Heart left ventricle (tissue), 16 donors: ENCODE results near the gene TMEM165. TPM values are rescaled to one million over a fixed set of nuclear protein-coding genes. Genes with fewer than 3 reads are reported as not detected.

Experiments used
- ATAC-seq, 4 donors: fragments of 200-7000 bp; cut with Tn5 transposase; one replicate each; pipeline ENCODE4 v1.9.1; 2020 to 2022; ENCODE audit warnings: moderate library complexity in 4 of 4, mild to moderate bottlenecking in 3 of 4, moderate number of reproducible peaks in 1 of 4
- DNase-seq, 5 donors: peaks; one replicate each; pipeline ENCODE4 v3.0.0-alpha.2; 2020
- H3K27ac ChIP-seq, 12 donors: fragments of 200-600 bp; sonication (generic) in 4 of 12; one replicate each; pipeline versions ENCODE4 v1.5.0 to v1.8.0; 2016 to 2022; ENCODE audit warnings: mild to moderate bottlenecking in 2 of 12
- H3K27me3 ChIP-seq, 9 donors: fragments of 200-600 bp; sonication (generic) in 2 of 9; one replicate each; pipeline versions ENCODE4 v1.5.1 to v1.8.0; 2016 to 2022; ENCODE audit warnings: mild to moderate bottlenecking in 3 of 9
- H3K36me3 ChIP-seq, 9 donors: fragments of 200-600 bp; sonication (generic) in 2 of 9; one replicate each; pipeline versions ENCODE4 v1.5.0 to v1.8.0; 2018 to 2022; ENCODE audit warnings: mild to moderate bottlenecking in 2 of 9
- H3K4me1 ChIP-seq, 12 donors: fragments of 200-600 bp; sonication (generic) in 4 of 12; one replicate each; pipeline versions ENCODE4 v1.5.0 to v1.8.0; 2016 to 2022; ENCODE audit warnings: mild to moderate bottlenecking in 3 of 12
- H3K4me3 ChIP-seq, 12 donors: fragments of 200-600 bp; sonication (generic) in 4 of 12; one replicate each; pipeline versions ENCODE4 v1.5.0 to v1.8.0; 2017 to 2022; ENCODE audit warnings: mild to moderate bottlenecking in 9 of 12, moderate library complexity in 4 of 12
- H3K9me3 ChIP-seq, 12 donors: fragments of 200-600 bp; sonication (generic) in 4 of 12; one replicate each; pipeline versions ENCODE4 v1.5.0 to v1.8.0; 2016 to 2022; ENCODE audit warnings: mild to moderate bottlenecking in 1 of 12
- POLR2A ChIP-seq, 2 donors: fragments of 450-650 bp; IDR thresholded peaks; one replicate each; pipeline ENCODE4 v1.6.1; 2017; ENCODE audit warnings: antibody characterized with exemption in 2 of 2, mild to moderate bottlenecking in 2 of 2, moderate library complexity in 2 of 2
- WGBS, 4 donors: extraction: QIAGEN DNeasy Blood & Tissue Kit in 2 of 4; methylation state at CpG; one replicate each; pipeline versions ENCODE4 v1.1.5 to v1.1.7; 2013 to 2018; 5-methylcytosine and 5-hydroxymethylcytosine counted together
- intact Hi-C, 10 donors: fragments of 100-400 bp; cut with DNase I; formaldehyde crosslinking; loops; one replicate each; pipeline versions ENCODE4 v1.11.1 to v1.14.2; 2022
- polyA plus RNA-seq, 2 donors: library from polyadenylated mRNA; stranded (reverse); fragments of 200-250 nt; gene quantifications; one replicate each; pipeline ENCODE4 v1.2.3, GENCODE V29; 2013
- total RNA-seq, 9 donors: library from RNA; depleted of rRNA in 2 of 9; stranded (reverse); fragments of >200 nt in 2 of 9; fragmentation: NEBNext Ultra II Directional in 3 of 9; extraction: Animal tissue kit (Norgen Biotek cat#: 25700) in 3 of 9; gene quantifications; one replicate each; pipeline versions ENCODE4 v1.1.0 to v1.2.4, GENCODE V29; 2016 to 2023
- TF ChIP-seq, protein P1 (sequence below), 12 donors: fragments of 200-600 bp; sonication (generic) in 4 of 12; IDR thresholded peaks; one replicate each; pipeline versions ENCODE4 v1.5.0 to v1.8.0; 2018 to 2022; ENCODE audit warnings: antibody characterized with exemption in 12 of 12, mild to moderate bottlenecking in 5 of 12
- donor health status: ischemic (EF 13 %, LVEDD 7.1; RV severe dilation, severe dysfunction).
- donor health status: healthy with polysubstance abuse.
- donor health status: DM: no; HTN: yes; CAD: no.
- donor health status: DM: no; HTN: no; CAD: no.
- donor health status: ischemic (EF 25% LVEDD 6.9; RV normal size, moderate dysfunction).
- donor health status: ischemic (EF 25% LVEDD 5.7; RV mildly dilated, moderate dysfunction).
- donor health status: healthy.
- donor health status: DM: yes; HTN: yes; CAD: no.
- donor health status: ischemic (EF 35%, LVEDD 5.7; RV mildly dilated, moderate dysfunction).
- donor health status: nonischemic (EF 11% LVEDD 7.7; RV severe dilation, severe dysfunction).
- donor health status: DM: yes; HTN: yes; CAD: no.
- donor health status: PGD.
- donor health status: ischemic (EF 29% LVEDD 5.4; RV normal size, mild dysfunction).
- donor health status: nonischemic (EF 23%, LVEDD 6.1; RV moderate dilation, normal function).

TMEM165 gene
- total and polyA plus RNA-seq, 11 donors: 28.2 to 78.7 (median 53.9) TPM

DNA sequence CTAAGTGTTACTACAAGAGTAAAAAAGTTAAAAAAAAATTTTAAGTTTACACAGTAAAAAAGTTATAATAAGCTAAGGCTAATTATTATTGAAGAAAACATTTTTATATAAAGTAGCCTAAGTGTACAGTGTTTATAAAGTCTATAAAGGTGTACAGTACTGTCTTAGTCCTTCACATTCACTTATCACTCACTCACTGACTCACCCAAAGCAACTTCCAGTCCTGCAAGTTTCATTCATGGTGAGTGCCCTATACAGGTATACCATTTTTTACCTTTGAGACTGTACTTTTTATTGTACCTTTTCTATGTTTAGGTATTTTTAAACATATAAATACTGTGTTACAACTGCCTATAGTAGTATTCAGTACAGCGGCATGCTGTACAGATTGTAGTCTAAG lies 74.2 kb downstream of the TMEM165 start:
- no peak for DNase-seq
- Histone ChIP-seq H3K36me3 (peaks cover 0 to 82% (median 57%) of the 10 kb centered on the region in 9 donors), H3K27me3 (no peaks in the 10 kb centered on the region), H3K27ac (no peak overlapping the region), H3K9me3 (peaks cover 0 to 9% (median 0%) of the 10 kb centered on the region in 12 donors), H3K4me1 (no peaks in the 10 kb centered on the region), H3K4me3 (no peak overlapping the region)
- no peak for ATAC-seq
- intact Hi-C loops: loop anchor here in 1 of 10 donors (10.0 kb wide), 1 partner anchor 405 kb away; no protein-coding TSS in a partner anchor
- WGBS, 4 donors: 97 to 100% (median 98%) methylated on average over 1 of the region's 1 CpG
- TF ChIP-seq, protein P1, sequence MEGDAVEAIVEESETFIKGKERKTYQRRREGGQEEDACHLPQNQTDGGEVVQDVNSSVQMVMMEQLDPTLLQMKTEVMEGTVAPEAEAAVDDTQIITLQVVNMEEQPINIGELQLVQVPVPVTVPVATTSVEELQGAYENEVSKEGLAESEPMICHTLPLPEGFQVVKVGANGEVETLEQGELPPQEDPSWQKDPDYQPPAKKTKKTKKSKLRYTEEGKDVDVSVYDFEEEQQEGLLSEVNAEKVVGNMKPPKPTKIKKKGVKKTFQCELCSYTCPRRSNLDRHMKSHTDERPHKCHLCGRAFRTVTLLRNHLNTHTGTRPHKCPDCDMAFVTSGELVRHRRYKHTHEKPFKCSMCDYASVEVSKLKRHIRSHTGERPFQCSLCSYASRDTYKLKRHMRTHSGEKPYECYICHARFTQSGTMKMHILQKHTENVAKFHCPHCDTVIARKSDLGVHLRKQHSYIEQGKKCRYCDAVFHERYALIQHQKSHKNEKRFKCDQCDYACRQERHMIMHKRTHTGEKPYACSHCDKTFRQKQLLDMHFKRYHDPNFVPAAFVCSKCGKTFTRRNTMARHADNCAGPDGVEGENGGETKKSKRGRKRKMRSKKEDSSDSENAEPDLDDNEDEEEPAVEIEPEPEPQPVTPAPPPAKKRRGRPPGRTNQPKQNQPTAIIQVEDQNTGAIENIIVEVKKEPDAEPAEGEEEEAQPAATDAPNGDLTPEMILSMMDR (IDR thresholded peaks at IDR 0.05): no peak
- no peak for TF ChIP-seq POLR2A (IDR thresholded peaks at IDR 0.05)

Other genes with a start within 250 kb of the TMEM165 start
- gene SRD5A3, start 49.7 kb upstream of the TMEM165 start, total RNA-seq: 10 to 100 TPM in 3 of 9 donors, 1 to 10 TPM in 6; 4.5 to 16.8 (median 7.8) TPM
- 1 to 10 TPM; 4.5 to 9.7 TPM for gene SRD5A3, start 49.7 kb upstream of the TMEM165 start, polyA plus RNA-seq
- 10 to 100 TPM; 27.3 to 42.1 (median 33.2) TPM for gene CLOCK, start 151.0 kb downstream of the TMEM165 start, total RNA-seq
- 10 to 100 TPM in 1 of 2 donors, 1 to 10 TPM in 1; 8.3 to 20.3 TPM for gene CLOCK, start 151.0 kb downstream of the TMEM165 start, polyA plus RNA-seq
- not detected for gene PDCL2, start 196.3 kb downstream of the TMEM165 start, total RNA-seq
- not detected for gene PDCL2, start 196.3 kb downstream of the TMEM165 start, polyA plus RNA-seq
- 1 to 10 TPM in 1 of 9 donors, not detected in 8; 2.0 TPM for gene NMU, start 240.3 kb downstream of the TMEM165 start, total RNA-seq
- gene NMU, start 240.3 kb downstream of the TMEM165 start, polyA plus RNA-seq: not detected